Measurements from ENCODE around the gene ENAM.

DNA sequence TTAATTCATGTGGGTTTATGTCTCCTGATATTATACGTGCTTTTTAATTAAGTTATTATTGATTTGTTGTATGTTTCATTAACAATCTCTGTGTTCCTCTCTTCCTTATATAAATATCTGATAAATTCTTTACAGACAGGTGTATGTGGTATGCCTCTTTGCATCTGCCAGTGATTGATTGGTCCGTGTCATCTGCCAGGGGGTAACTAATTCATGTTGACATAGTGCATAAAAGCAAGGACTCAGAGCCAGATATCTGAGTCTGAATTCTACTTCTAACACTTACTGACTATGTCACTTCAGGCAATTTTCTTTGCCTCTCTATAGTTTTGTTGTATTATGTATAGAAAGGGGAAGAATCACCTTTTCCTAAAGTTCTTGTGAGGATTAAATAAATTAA is 41.7 kb upstream of the ENAM start:
- TF ChIP-seq, protein P1, sequence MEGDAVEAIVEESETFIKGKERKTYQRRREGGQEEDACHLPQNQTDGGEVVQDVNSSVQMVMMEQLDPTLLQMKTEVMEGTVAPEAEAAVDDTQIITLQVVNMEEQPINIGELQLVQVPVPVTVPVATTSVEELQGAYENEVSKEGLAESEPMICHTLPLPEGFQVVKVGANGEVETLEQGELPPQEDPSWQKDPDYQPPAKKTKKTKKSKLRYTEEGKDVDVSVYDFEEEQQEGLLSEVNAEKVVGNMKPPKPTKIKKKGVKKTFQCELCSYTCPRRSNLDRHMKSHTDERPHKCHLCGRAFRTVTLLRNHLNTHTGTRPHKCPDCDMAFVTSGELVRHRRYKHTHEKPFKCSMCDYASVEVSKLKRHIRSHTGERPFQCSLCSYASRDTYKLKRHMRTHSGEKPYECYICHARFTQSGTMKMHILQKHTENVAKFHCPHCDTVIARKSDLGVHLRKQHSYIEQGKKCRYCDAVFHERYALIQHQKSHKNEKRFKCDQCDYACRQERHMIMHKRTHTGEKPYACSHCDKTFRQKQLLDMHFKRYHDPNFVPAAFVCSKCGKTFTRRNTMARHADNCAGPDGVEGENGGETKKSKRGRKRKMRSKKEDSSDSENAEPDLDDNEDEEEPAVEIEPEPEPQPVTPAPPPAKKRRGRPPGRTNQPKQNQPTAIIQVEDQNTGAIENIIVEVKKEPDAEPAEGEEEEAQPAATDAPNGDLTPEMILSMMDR (optimal IDR thresholded peaks at IDR 0.05 in 1 of 3, IDR thresholded peaks at IDR 0.05 in 1 of 3, conservative IDR thresholded peaks at IDR 0.05 in 1 of 3; ENCODE audit: extremely low read depth in 1 of 3, insufficient read depth in 2 of 3, low read length in 3 of 3) = no peak
- no peak for TF ChIP-seq EZH2 (IDR thresholded peaks at IDR 0.05; ENCODE audit: low read length)
